Heart right ventricle (tissue), 16 donors: ENCODE measurements around the gene MMP25. TPM values are rescaled to one million over a fixed set of nuclear protein-coding genes. Genes with fewer than 3 reads are reported as not detected.

Source experiments
- ATAC-seq, 8 donors: fragments of 200-7000 bp; cut with Tn5 transposase; one replicate each; pipeline ENCODE4 v1.9.1; 2020; ENCODE audit warnings: mild to moderate bottlenecking in 8 of 8, moderate library complexity in 8 of 8, moderate number of reproducible peaks in 1 of 8
- DNase-seq, 2 donors: peaks; one replicate each; pipeline ENCODE4 v3.0.0-alpha.2; 2020
- H3K27ac ChIP-seq, 10 donors: fragments of 200-600 bp; sonication (generic) in 2 of 10; one replicate each; pipeline versions ENCODE4 v1.5.0 to v1.8.0; 2020 to 2022; ENCODE audit warnings: mild to moderate bottlenecking in 3 of 10
- H3K27me3 ChIP-seq, 7 donors: fragments of 200-600 bp; one replicate each; pipeline ENCODE4 v1.8.0; 2021 to 2022; ENCODE audit warnings: mild to moderate bottlenecking in 2 of 7
- H3K36me3 ChIP-seq, 9 donors: fragments of 200-600 bp; sonication (generic) in 1 of 9; one replicate each; pipeline versions ENCODE4 v1.5.0 to v1.8.0; 2020 to 2022; ENCODE audit warnings: mild to moderate bottlenecking in 2 of 9
- H3K4me1 ChIP-seq, 9 donors: fragments of 200-600 bp; sonication (generic) in 1 of 9; one replicate each; pipeline versions ENCODE4 v1.5.0 to v1.8.0; 2020 to 2022; ENCODE audit warnings: mild to moderate bottlenecking in 4 of 9
- H3K4me3 ChIP-seq, 10 donors: fragments of 200-600 bp; sonication (generic) in 2 of 10; one replicate each; pipeline versions ENCODE4 v1.5.0 to v1.8.0; 2020 to 2022; ENCODE audit warnings: mild to moderate bottlenecking in 7 of 10, moderate library complexity in 2 of 10
- H3K9me3 ChIP-seq, 11 donors: fragments of 200-600 bp in 10 of 11; sonication (generic) in 2 of 11; one replicate each; pipeline versions ENCODE4 v1.5.0 to v1.8.0; 2013 to 2022; ENCODE audit warnings: mild to moderate bottlenecking in 2 of 11, control low read depth in 1 of 11, moderate library complexity in 1 of 11
- CTCF ChIP-seq, 9 donors: fragments of 200-600 bp; sonication (generic) in 2 of 9; IDR thresholded peaks; one replicate each; pipeline versions ENCODE4 v1.5.0 to v1.8.0; 2021 to 2022; ENCODE audit warnings: antibody characterized with exemption in 9 of 9, mild to moderate bottlenecking in 5 of 9, moderate library complexity in 1 of 9
- WGBS, 2 donors: extraction: QIAGEN DNeasy Blood & Tissue Kit; methylation state at CpG; one replicate each; pipeline ENCODE4 v1.1.7; 2013; ENCODE audit warnings: inconsistent platforms in 1 of 2; 5-methylcytosine and 5-hydroxymethylcytosine counted together
- intact Hi-C, 10 donors: fragments of 100-400 bp; cut with DNase I; formaldehyde crosslinking; loops; one replicate each; pipeline versions ENCODE4 v1.11.1 to v1.14.2; 2022
- polyA plus RNA-seq, 2 donors: library from polyadenylated mRNA; stranded (reverse); fragments of 200-250 nt; gene quantifications; one replicate each; pipeline ENCODE4 v1.2.3, GENCODE V29; 2013
- total RNA-seq, 10 donors: library from RNA; stranded (reverse); fragmentation: NEBNext Ultra II Directional in 3 of 10; extraction: Animal tissue kit (Norgen Biotek cat#: 25700) in 3 of 10; gene quantifications; one replicate each; pipeline versions ENCODE4 v1.2.1 to v1.2.4, GENCODE V29; 2021 to 2023
- donor health status: Arrhythmogenic right ventricular cardiomyopathy.
- donor health status: ischemic (EF 13 %, LVEDD 7.1; RV severe dilation, severe dysfunction).
- donor health status: healthy with polysubstance abuse.
- donor health status: DM: no; HTN: yes; CAD: no.
- donor health status: DM: no; HTN: no; CAD: no.
- donor health status: ischemic (EF 25% LVEDD 6.9; RV normal size, moderate dysfunction).
- donor health status: ischemic (EF 25% LVEDD 5.7; RV mildly dilated, moderate dysfunction).
- donor health status: healthy.
- donor health status: DM: yes; HTN: yes; CAD: no.
- donor health status: Ischemic cardiomyopathy.
- donor health status: ischemic (EF 35%, LVEDD 5.7; RV mildly dilated, moderate dysfunction).
- donor health status: nonischemic (EF 11% LVEDD 7.7; RV severe dilation, severe dysfunction).
- donor health status: DM: yes; HTN: yes; CAD: no.
- donor health status: PGD.
- donor health status: ischemic (EF 29% LVEDD 5.4; RV normal size, mild dysfunction).
- donor health status: nonischemic (EF 23%, LVEDD 6.1; RV moderate dilation, normal function).

Gene MMP25
- total and polyA plus RNA-seq, 12 donors = 0.26 to 3.9 (median 0.97) TPM

- H3K36me3 ChIP-seq = peaks cover 0 to 4% (median 0%) of the 10 kb centered on the region in 9 donors
- ATAC-seq (no peak), DNase-seq (no peak)
- intact Hi-C loops = no loop called here
- H3K4me3 ChIP-seq = peak overlapping the region in 2 of 10 donors; percentile 14 to 34
- no peaks in the 10 kb centered on the region for H3K9me3 ChIP-seq
- peaks cover 0 to 34% (median 9%) of the 10 kb centered on the region in 9 donors for H3K4me1 ChIP-seq
- 21 to 26% methylated on average over 17 of the region's 17 CpGs for WGBS, 2 donors
- peaks cover under 1 to 90% (median 78%) of the 10 kb centered on the region in 7 donors for H3K27me3 ChIP-seq
- peak overlapping the region in 2 of 10 donors; percentile 44 to 71 for H3K27ac ChIP-seq
- no peak for TF ChIP-seq CTCF (IDR thresholded peaks at IDR 0.05)
Measured at GRCh38 chr16:3007957-3008689, 38.2 kb upstream of the MMP25 start.

DNA sequence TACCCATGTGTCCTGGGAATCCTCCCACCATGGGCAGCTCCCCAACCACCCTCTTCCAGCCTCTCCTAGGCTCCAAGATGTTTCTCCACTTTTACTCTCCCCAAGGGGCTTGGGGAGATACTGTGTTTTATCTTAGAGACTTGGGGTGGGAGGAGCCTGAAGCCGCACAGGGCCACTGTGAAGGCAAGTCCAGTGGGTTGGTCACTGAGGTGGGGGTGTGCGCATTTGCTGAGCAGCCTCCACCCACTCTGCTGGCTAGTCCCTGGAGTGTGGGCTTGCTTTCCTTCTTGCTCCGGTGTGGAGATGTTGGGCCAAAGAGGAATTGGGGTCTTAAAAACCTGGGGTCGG is 37.7 kb upstream of the MMP25 start:
- Histone ChIP-seq H3K36me3 (peaks cover 0 to 4% (median 0%) of the 10 kb centered on the region in 9 donors), H3K4me1 (peaks cover 0 to 31% (median 5%) of the 10 kb centered on the region in 9 donors), H3K4me3 (peak overlapping the region in 1 of 10 donors; percentile 34), H3K27me3 (peaks cover 6 to 90% (median 83%) of the 10 kb centered on the region in 7 donors), H3K27ac (peak overlapping the region in 2 of 10 donors; percentile 44 to 71), H3K9me3 (no peaks in the 10 kb centered on the region)
- no peak for DNase-seq
- no peak for TF ChIP-seq CTCF (IDR thresholded peaks at IDR 0.05)
- intact Hi-C loops = no loop called here
- ATAC-seq = no peak
- 34 to 37% methylated on average over 4 of the region's 4 CpGs for WGBS, 2 donors

- H3K27ac ChIP-seq = no peak overlapping the region
- H3K9me3 ChIP-seq = no peaks in the 10 kb centered on the region
- peaks cover 8 to 96% (median 91%) of the 10 kb centered on the region in 7 donors for H3K27me3 ChIP-seq
- ATAC-seq (no peak), DNase-seq (no peak)
- peaks cover 0 to 4% (median 0%) of the 10 kb centered on the region in 9 donors for H3K36me3 ChIP-seq
- intact Hi-C loops = no loop called here
- H3K4me3 ChIP-seq = no peak overlapping the region
- 40 to 46% methylated on average over 21 of the region's 21 CpGs for WGBS, 2 donors
- no peak for TF ChIP-seq CTCF (IDR thresholded peaks at IDR 0.05)
- peaks cover 0 to 29% (median 4%) of the 10 kb centered on the region in 9 donors for H3K4me1 ChIP-seq
Measured at GRCh38 chr16:3009568-3010390, 36.6 kb upstream of the MMP25 start.

DNA sequence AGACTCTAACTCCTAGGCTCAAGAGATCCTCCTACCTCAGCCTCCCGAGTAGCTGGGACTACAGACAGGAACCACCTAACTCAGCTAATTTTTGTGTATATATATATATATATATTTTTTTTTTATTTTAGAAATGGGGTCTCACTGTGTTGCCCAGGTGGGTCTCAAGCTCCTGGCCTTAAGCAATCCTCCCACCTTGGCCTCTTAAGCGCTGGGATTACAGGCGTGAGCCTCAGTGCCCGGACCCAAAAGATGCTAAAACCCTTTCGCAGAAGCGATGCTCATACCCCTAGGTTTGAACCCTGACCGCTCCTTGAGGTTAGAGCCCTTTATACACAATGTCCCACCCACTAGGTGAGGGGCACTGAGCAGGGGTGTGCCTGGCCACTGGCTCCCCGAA is 35.9 kb upstream of the MMP25 start:
- WGBS, 2 donors = 89 to 92% methylated on average over 8 of the region's 8 CpGs
- intact Hi-C loops = no loop called here
- peaks cover 0 to 26% (median 0%) of the 10 kb centered on the region in 9 donors for H3K4me1 ChIP-seq
- H3K27me3 ChIP-seq = peaks cover 8 to 95% (median 83%) of the 10 kb centered on the region in 7 donors
- no peak for TF ChIP-seq CTCF (IDR thresholded peaks at IDR 0.05)
- no peaks in the 10 kb centered on the region for H3K9me3 ChIP-seq
- no peak overlapping the region for H3K27ac ChIP-seq
- DNase-seq (no peak), ATAC-seq (no peak)
- H3K4me3 ChIP-seq = no peak overlapping the region
- H3K36me3 ChIP-seq = peaks cover 0 to 4% (median 0%) of the 10 kb centered on the region in 9 donors
